H9 (cell line): ENCODE results near the gene SLC4A2. TPM values are rescaled to one million over a fixed set of nuclear protein-coding genes. Genes with fewer than 3 reads are reported as not detected.

Source experiments
- DNase-seq: peaks from one replicate; pipeline ENCODE4 v3.0.0-alpha.2; 2017
- H2AFZ ChIP-seq: one replicate; pipeline ENCODE4 v1.6.1; 2013; ENCODE audit warnings: mild to moderate bottlenecking, low read length, control low read depth, moderate library complexity
- H2AK5ac ChIP-seq: 2 replicates; pipeline ENCODE4 v1.6.1; 2013; ENCODE audit warnings: low read length, control low read depth, mixed read lengths; ENCODE audit not compliant: insufficient read length
- H2BK120ac ChIP-seq: one replicate; pipeline ENCODE4 v1.6.1; 2013; ENCODE audit warnings: low read depth, mild to moderate bottlenecking, low read length, control low read depth, inconsistent platforms; ENCODE audit not compliant: poor library complexity, severe bottlenecking
- H2BK12ac ChIP-seq: 2 replicates; pipeline ENCODE4 v1.6.1; 2013; ENCODE audit warnings: low read length, control low read depth, mixed read lengths, low read depth; ENCODE audit not compliant: insufficient read length
- H2BK15ac ChIP-seq: 2 replicates; pipeline ENCODE4 v1.6.1; 2013; ENCODE audit warnings: low read depth, low read length, control low read depth
- H2BK20ac ChIP-seq: one replicate; pipeline ENCODE4 v1.6.1; 2013; ENCODE audit warnings: low read depth, mild to moderate bottlenecking, low read length, control low read depth, inconsistent platforms; ENCODE audit not compliant: poor library complexity, severe bottlenecking
- H2BK5ac ChIP-seq: 2 replicates; pipeline ENCODE4 v1.6.1; 2013; ENCODE audit warnings: low read length, control low read depth, mixed read lengths; ENCODE audit not compliant: insufficient read length
- H3K14ac ChIP-seq: 2 replicates; pipeline ENCODE4 v1.6.1; 2013; ENCODE audit warnings: low read length, control low read depth; ENCODE audit not compliant: insufficient read depth
- H3K18ac ChIP-seq: 2 replicates; pipeline ENCODE4 v1.6.1; 2013; ENCODE audit warnings: low read depth, mild to moderate bottlenecking, mixed read lengths, low read length, control low read depth; ENCODE audit not compliant: insufficient read length
- H3K23ac ChIP-seq: 2 replicates; pipeline ENCODE4 v1.6.1; 2013; ENCODE audit warnings: low read length, control low read depth, mixed read lengths, low read depth; ENCODE audit not compliant: insufficient read length
- H3K23me2 ChIP-seq: 2 replicates; pipeline ENCODE4 v1.6.1; 2013; ENCODE audit warnings: low read depth, mild to moderate bottlenecking, mixed read lengths, low read length, control low read depth; ENCODE audit not compliant: insufficient read length, poor library complexity, severe bottlenecking
- H3K27ac ChIP-seq: 2 replicates; pipeline ENCODE4 v1.5.1; 2013; ENCODE audit warnings: low read length, control low read depth, mixed read lengths, low read depth; ENCODE audit not compliant: insufficient read length
- H3K27me3 ChIP-seq: 2 replicates; pipeline ENCODE4 v1.6.1; 2013; ENCODE audit warnings: low read length, control low read depth, inconsistent platforms; ENCODE audit not compliant: insufficient read depth
- H3K4ac ChIP-seq: 2 replicates; pipeline ENCODE4 v1.6.1; 2013; ENCODE audit warnings: low read depth, mild to moderate bottlenecking, control low read depth, inconsistent platforms, low read length, moderate library complexity
- H3K4me1 ChIP-seq: 2 replicates; pipeline ENCODE4 v1.6.1; 2013; ENCODE audit warnings: low read length, control low read depth, inconsistent platforms; ENCODE audit not compliant: insufficient read depth
- H3K4me2 ChIP-seq: 2 replicates; pipeline ENCODE4 v1.6.1; 2013; ENCODE audit warnings: low read length, control low read depth, mixed read lengths; ENCODE audit not compliant: insufficient read length, insufficient read depth
- H3K56ac ChIP-seq: 2 replicates; pipeline ENCODE4 v1.6.1; 2013; ENCODE audit warnings: low read depth, mild to moderate bottlenecking, mixed read lengths, low read length, control low read depth; ENCODE audit not compliant: insufficient read length
- H3K79me1 ChIP-seq: 2 replicates; pipeline ENCODE4 v1.6.1; 2013; ENCODE audit warnings: low read depth, mild to moderate bottlenecking, moderate library complexity, low read length, control low read depth, inconsistent platforms; ENCODE audit not compliant: insufficient read depth, poor library complexity, severe bottlenecking
- H3K79me2 ChIP-seq: 2 replicates; pipeline ENCODE4 v1.6.1; 2013; ENCODE audit warnings: low read length, control low read depth, inconsistent platforms; ENCODE audit not compliant: insufficient read depth
- H3K9ac ChIP-seq: 2 replicates; pipeline ENCODE4 v1.6.1; 2013; ENCODE audit warnings: low read length, control low read depth, mixed read lengths; ENCODE audit not compliant: insufficient read length; ENCODE audit errors: extremely low read depth
- H3K9me3 ChIP-seq: one replicate; pipeline ENCODE4 v1.6.1; 2013; ENCODE audit warnings: low read depth, low read length, inconsistent platforms; ENCODE audit not compliant: control insufficient read depth
- H3T11ph ChIP-seq: one replicate; pipeline ENCODE4 v1.6.1; 2013; ENCODE audit warnings: mild to moderate bottlenecking, low read length, control low read depth, inconsistent platforms
- H4K20me1 ChIP-seq: one replicate; pipeline ENCODE4 v1.6.1; 2013; ENCODE audit not compliant: control insufficient read depth, insufficient read length, insufficient read depth
- H4K5ac ChIP-seq: 2 replicates; pipeline ENCODE4 v1.6.1; 2013; ENCODE audit warnings: low read depth, mild to moderate bottlenecking, mixed read lengths, low read length, control low read depth; ENCODE audit not compliant: insufficient read length
- H4K8ac ChIP-seq: replicated peaks from 2 replicates; pipeline ENCODE4 v1.6.1; 2013; ENCODE audit warnings: low read length, control low read depth, mixed read lengths, low read depth; ENCODE audit not compliant: insufficient read length
- H4K91ac ChIP-seq: 2 replicates; pipeline ENCODE4 v1.6.1; 2013; ENCODE audit warnings: low read depth, mild to moderate bottlenecking, moderate library complexity, mixed read lengths, low read length, control low read depth; ENCODE audit not compliant: insufficient read length
- H3K27ac Mint-ChIP-seq, 3 experiments: 2 replicates in 2 of 3; 3 replicates in 1 of 3; pipeline ENCODE4 v1.8.0; 2020 to 2021; ENCODE audit warnings: mixed read lengths in 3 of 3, mild to moderate bottlenecking in 1 of 3, moderate library complexity in 1 of 3
- H3K27me3 Mint-ChIP-seq: 2 replicates; pipeline ENCODE4 v1.8.0; 2021; ENCODE audit warnings: low read depth, mild to moderate bottlenecking, moderate library complexity, mixed read lengths
- H3K36me3 Mint-ChIP-seq, 3 experiments: 2 replicates in 2 of 3; 3 replicates in 1 of 3; pipeline ENCODE4 v1.8.0; 2020 to 2021; ENCODE audit warnings: low read depth in 3 of 3, mixed read lengths in 3 of 3; ENCODE audit not compliant: insufficient read depth in 1 of 3
- H3K4me1 Mint-ChIP-seq, 2 experiments: 2 replicates each; pipeline ENCODE4 v1.8.0; 2020; ENCODE audit warnings: mixed read lengths in 2 of 2
- H3K4me3 Mint-ChIP-seq, 2 experiments: 2 replicates in 1 of 2; 3 replicates in 1 of 2; pipeline ENCODE4 v1.8.0; 2020 to 2021; ENCODE audit warnings: mild to moderate bottlenecking in 2 of 2, mixed read lengths in 2 of 2, moderate library complexity in 1 of 2
- H3K9me3 Mint-ChIP-seq, 2 experiments: 2 replicates in 1 of 2; 3 replicates in 1 of 2; pipeline ENCODE4 v1.8.0; 2020; ENCODE audit warnings: mild to moderate bottlenecking in 2 of 2, mixed read lengths in 2 of 2, moderate library complexity in 1 of 2
- WGBS: extraction: QIAGEN DNeasy Blood & Tissue Kit; methylation state at CpG from one replicate; pipeline ENCODE4 v1.1.7; 2013; ENCODE audit warnings: missing lambda C conversion rate, low lambda C conversion rate, mixed read lengths; ENCODE audit not compliant: insufficient read length; ENCODE audit errors: extremely low coverage; 5-methylcytosine and 5-hydroxymethylcytosine counted together
- total RNA-seq: library from RNA; stranded (reverse); gene quantifications from 2 replicates; pipeline ENCODE4 v1.2.1, GENCODE V29; 2021
- TF ChIP-seq, protein P1 (sequence below): fragments of 200-600 bp; sonication (generic); conservative IDR thresholded peaks from 3 replicates; pipeline ENCODE4 v1.8.0; 2021; ENCODE audit warnings: antibody characterized with exemption, mild to moderate bottlenecking

Gene SLC4A2
- total RNA-seq, 1 experiment from 2014 or later = 136 TPM

DNA sequence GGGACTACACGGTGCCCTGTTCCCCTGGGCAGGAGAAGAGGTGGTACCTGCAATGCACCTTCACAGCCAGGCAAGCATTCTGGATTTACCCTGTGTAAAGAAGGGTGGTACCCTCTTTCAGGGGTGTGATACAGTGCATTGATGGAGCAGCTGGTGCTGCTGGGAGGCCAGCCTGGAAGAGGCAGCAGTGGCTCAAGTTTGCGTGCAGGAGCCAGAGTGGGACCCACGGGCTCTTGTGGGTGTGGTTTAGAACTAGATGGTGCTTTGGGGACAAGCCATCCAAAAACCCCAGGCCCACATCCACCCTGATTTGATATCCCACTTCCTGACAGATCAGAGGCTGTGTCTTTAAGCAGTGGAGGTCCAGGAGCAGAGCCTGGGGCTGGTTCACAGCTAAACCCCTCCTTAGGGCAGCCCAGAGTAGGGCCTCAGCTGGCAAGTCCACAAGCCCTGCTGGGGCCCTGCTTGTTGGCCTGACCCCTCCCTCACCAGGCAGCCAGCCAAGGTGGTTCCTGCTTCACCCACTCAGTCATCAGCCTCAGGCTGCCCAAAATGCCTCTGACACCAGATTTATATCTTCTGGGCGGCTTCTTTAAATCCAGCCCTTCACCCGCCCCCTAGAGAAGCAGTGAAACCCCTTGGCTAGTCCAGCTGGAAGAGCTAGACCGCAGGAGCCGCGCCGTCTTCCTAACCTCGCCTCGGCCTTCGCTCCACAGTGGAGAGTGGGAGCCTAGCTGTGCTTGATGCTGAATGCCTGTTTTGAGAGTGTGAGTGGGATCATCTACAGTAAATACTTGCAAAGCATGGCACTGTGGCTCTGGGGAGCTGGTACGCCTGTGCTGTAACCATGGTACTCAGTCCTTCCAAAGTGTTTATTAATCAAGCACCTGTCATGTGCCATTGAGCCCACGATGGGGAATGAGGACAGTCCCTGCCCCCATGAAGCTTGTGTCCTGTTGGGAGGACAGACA, 12.5 kb upstream of the SLC4A2 start:
- no peaks in the 10 kb centered on the region for H3K79me2 ChIP-seq
- H4K20me1 ChIP-seq = no peaks in the 10 kb centered on the region
- H2BK20ac ChIP-seq = no peak overlapping the region
- H2AFZ ChIP-seq = no peak overlapping the region
- H2BK12ac ChIP-seq = no peak overlapping the region
- H3K4me1 Mint-ChIP-seq = no peaks in the 10 kb centered on the region
- H3K27me3 Mint-ChIP-seq = peaks cover 43% of the 10 kb centered on the region
- H2BK120ac ChIP-seq = no peak overlapping the region
- H3K27ac ChIP-seq = no peak overlapping the region
- no peak overlapping the region for H3K4ac ChIP-seq
- TF ChIP-seq, protein P1, sequence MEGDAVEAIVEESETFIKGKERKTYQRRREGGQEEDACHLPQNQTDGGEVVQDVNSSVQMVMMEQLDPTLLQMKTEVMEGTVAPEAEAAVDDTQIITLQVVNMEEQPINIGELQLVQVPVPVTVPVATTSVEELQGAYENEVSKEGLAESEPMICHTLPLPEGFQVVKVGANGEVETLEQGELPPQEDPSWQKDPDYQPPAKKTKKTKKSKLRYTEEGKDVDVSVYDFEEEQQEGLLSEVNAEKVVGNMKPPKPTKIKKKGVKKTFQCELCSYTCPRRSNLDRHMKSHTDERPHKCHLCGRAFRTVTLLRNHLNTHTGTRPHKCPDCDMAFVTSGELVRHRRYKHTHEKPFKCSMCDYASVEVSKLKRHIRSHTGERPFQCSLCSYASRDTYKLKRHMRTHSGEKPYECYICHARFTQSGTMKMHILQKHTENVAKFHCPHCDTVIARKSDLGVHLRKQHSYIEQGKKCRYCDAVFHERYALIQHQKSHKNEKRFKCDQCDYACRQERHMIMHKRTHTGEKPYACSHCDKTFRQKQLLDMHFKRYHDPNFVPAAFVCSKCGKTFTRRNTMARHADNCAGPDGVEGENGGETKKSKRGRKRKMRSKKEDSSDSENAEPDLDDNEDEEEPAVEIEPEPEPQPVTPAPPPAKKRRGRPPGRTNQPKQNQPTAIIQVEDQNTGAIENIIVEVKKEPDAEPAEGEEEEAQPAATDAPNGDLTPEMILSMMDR = no peak
- no peak overlapping the region for H4K5ac ChIP-seq
- no peak overlapping the region for H2AK5ac ChIP-seq
- H3K4me3 Mint-ChIP-seq = no peak overlapping the region; a peak in 1 of 5 replicates
- H3K18ac ChIP-seq = no peak overlapping the region
- no peak overlapping the region for H3K27ac Mint-ChIP-seq
- H2BK5ac ChIP-seq = no peak overlapping the region
- no peak overlapping the region for H3T11ph ChIP-seq
- H3K4me2 ChIP-seq = no peak overlapping the region
- no peaks in the 10 kb centered on the region for H3K23me2 ChIP-seq
- no peaks in the 10 kb centered on the region; a peak in 1 of 5 replicates for H3K9me3 Mint-ChIP-seq
- no peaks in the 10 kb centered on the region for H3K79me1 ChIP-seq
- H3K27me3 ChIP-seq = peaks cover 6% of the 10 kb centered on the region; the same call in 1 of the 2 replicates
- H3K9ac ChIP-seq = no peak overlapping the region
- no peaks in the 10 kb centered on the region; a peak in 1 of 7 replicates for H3K36me3 Mint-ChIP-seq
- H3K56ac ChIP-seq = no peak overlapping the region
- H3K4me1 ChIP-seq = no peaks in the 10 kb centered on the region
- H3K9me3 ChIP-seq = no peaks in the 10 kb centered on the region
- no peak overlapping the region for H3K23ac ChIP-seq
- no peak overlapping the region for H3K14ac ChIP-seq
- DNase-seq = no peak
- WGBS = no CpG with 5 or more reads among the region's 14 CpGs
- no peak overlapping the region for H4K8ac ChIP-seq
- no peak overlapping the region for H4K91ac ChIP-seq
- no peak overlapping the region for H2BK15ac ChIP-seq
